NCI-H146 treated with DMSO at 0.1 percent for 48 hours (cell line): Measurements from ENCODE around the gene INPP4A.

Experiments
- DNase-seq: peaks from one replicate; lab custom pipeline; 2025; ENCODE audit not compliant: unreplicated experiment; lab: John Stamatoyannopoulos, UW

Gene INPP4A

DNA sequence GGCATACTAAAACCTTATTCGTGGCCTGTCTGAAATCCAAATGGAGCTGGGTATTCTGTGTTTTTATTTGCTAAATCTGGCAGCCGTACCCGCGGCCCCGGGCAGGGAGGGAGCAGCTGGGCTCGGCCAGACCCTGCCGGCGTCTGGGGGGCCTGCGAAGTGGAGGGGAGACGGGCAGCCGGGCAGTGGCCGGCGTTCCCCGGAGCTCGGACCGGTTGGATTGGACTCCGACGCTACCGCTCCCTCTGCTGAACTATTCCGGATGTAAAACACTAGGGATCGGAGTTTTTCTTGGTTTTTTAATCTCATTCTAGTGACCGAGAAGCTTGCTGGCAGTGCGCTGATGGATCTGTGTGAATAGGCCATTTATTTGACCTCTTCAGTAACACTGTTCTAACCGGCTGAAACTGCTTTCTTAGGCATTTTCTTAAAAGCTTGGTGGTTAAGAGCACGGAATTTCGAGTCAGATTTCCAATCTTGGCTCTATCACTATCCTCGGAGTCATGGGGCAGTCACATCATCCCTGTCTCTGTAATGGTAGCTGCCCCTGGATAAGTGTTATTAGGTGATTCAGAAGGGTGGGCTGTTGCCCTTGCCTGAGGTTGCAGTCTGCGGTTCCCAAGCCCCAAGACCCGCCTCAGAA lies 164.4 kb downstream of the INPP4A start:
- DNase-seq = no peak

DNA sequence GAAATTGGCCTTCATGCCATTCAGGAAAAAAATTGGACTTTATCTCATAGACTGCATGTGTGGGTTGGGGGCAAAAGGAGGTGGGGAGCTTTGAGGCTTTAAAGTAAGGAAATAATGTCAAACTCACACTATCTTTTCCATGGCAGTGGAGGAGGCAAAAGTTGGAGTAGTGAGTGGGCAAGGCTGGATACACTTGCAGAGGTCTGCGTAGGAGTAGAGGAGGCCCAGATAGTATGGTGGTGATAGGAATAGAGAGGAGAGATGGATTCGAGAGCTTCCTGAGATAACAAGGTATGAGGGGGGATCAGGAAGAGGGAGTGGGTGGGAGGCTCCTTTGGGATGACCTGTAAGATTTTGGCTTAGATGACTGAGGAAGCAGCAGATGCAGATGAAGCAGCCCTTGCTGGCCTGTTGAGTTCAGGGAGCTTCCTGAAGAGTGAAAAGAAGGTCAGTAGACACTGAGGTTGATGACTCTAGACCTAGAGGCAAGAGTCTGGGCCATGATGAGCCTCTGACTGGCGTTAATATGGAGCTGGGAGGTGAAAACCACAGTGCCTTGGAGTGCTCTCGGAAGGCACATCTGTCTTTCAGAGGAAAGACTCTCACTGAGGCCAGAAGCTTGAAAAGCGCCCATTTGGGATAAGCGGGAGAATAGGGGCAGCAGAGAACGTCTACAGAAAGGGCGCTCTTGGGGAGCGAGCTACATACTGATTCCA lies 169.5 kb downstream of the INPP4A start:
- DNase-seq = no peak

DNA sequence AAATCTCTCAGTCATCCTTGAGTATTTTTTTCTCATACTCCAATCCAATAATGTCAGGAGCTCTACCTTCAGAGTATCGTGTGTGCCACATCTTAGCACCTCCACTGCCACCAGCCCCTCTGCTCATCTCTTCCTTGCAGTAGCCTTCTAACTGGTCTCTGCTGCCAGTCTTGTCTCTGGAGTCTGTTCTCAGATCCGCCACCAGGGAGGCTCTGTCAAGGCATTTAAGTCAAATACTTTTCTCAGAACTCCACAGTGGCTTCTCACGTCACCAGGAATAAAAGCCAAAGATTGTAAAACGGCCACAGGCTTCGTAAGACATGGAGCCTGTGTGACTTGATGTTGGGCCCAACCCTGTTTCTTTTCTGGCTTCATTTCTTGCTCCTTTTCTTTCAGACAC lies 170.8 kb downstream of the INPP4A start:
- no peak for DNase-seq

DNA sequence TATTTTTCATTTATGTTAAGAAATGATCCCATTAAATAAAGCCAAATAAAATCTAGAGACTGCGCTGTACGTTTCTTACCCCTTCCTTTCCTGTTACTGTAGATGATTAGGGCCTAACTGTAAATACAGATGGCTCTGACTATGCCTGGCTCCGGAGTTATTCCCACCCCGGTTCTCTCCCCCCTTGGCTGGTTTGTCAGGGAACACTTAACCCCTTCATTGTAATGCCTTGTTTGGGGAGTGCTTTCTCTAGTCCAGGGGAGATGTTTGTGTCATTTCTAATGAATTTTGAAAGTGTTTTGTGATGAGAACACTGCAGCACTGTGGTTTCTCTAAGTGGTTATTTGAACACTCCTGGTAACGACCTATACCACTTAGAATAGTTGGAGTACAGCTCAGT lies 172.5 kb downstream of the INPP4A start:
- DNase-seq = no peak

DNA sequence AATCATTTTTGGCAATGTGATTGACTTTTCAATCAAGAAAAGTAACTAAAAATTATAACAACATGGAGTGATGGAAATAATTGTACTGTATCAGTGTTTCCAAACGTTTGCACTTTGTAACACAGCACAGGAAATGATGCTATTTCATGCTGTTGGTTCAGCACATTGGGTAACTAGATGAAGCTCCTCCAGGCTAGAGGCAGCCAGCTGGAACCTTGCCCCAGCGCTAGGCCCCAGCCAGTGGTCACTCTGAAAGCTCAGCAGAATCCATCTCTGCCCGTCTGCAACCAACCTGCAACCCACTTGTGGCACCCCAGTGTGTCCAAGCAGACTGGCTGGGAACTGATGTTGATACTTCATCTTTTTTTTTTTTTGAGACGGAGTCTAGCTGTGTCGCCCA lies 179.0 kb downstream of the INPP4A start:
- no peak for DNase-seq

DNA sequence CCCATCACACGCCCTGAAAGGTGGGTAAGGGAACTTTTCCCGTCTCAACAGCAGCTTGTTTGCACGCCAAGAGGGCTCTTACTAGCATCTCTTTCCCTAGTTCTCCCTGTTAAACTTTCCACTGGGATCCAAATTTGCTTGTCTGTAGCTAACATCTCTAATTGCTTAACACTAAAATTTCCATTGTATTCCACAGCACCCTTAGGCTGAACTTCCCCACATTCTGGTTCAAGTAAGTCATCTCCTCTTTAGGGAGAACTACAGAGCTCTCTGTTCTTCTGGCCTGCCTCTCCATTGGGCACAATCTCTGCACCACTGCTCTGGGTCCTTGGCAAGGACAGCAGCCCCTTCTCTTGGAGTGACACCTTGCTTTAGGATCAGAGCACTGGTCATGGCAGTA lies 187.7 kb downstream of the INPP4A start:
- no peak for DNase-seq

DNA sequence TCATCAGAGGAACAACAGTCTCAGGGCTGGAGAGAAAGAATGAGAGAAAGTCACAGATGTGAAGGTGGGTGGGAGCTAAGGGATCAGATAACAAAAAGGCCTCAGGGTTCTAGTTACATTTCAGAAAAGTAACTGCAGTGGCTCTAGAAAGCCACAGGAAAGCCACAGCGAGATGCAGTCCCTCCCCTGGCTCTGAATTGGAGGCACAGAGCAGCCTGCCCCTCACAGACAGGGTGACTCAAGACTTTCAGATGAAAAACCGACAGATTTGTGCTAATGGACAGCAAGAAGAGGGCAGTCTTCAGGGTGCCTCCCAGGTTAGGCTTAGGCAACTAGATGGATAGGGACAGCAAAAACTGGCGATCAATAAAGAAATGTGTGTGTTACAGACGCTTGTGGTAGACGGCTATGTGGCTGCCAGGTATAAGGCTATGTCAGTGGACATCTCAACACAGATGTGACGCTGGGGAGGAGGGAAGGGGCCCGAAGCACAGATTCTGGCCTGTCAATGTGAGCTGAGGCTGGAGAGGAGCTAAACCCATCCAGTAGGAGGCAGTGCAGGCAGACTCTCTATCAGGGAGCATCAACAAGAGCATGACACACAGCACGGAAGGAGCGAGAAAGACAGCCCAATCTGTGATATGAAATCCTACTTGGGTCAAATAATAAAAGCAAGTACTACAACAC lies 189.9 kb downstream of the INPP4A start:
- DNase-seq = no peak

DNA sequence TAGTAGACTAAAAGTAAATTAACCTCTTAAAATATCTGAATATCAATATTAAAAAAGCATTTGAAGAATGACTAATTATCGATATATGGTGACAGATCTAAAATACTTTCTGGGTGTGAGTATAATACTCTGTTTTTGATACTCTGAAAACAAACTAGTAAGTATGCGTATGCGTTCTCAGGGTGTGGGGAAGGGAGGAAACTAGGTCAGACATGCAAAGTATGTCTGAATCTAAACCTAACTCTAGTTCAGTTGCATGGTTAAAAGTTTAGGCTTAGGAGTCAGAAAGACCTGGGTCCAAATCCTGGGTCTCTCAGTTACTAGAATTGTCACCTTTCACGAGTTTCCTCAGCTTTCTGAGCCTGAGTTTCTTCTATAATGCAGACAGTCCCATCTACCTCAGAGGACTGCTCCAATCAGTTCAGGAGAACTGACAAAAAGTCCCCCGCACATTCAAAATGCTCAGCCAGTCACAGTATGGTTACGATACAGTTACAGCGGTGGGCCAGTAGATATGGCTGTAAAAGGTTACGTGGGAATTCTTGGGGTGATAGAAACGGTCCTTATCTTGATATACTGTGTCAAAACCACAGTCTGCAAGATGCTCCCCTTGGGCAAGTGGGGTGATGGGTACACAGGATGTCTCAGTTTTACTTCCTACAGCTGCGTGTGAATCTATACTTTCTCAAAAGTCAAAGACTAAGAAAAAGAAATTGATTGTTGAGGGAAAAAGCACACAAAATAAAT lies 192.9 kb downstream of the INPP4A start:
- no peak for DNase-seq

DNA sequence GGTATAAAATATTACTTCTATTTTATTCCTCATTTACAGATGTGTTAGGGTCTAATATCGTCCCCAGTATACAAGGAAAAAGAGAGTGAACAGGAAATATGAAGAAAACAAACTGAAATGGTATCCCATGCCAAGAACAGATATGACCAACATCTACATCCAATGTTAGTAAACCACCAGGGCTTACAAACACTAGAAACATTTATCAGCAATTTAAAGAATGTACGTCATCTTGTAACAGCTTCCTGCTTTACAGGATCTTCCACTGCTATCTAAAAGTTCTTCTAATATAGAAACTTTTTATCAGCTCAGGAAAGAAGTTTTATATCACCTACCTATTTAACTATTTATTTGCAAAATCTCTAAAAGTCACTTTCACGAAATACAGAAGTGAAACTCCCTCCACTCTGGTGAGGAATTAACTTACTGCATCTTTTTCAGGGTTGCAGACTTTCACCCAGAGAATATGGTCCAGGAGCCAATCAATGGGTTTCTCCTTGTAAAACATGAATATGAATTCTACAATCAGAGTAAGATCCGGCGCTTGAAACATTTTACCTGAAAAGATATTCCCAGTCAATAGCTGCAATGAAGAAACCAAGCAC lies 198.9 kb downstream of the INPP4A start:
- no peak for DNase-seq
